Stomach (tissue), 19 donors: Measurements from ENCODE around the gene ATF7IP. TPM values are rescaled to one million over a fixed set of nuclear protein-coding genes. Genes with fewer than 3 reads are reported as not detected.
"Not testable (repeated sequence)": the region's sequence is repeated elsewhere in the genome, so short reads cannot be mapped to it uniquely, and the experiment has no call there.

Experiments used
- DNase-seq, 2 donors: peaks; one replicate each; pipeline versions ENCODE4 v3.0.0 to v3.0.0-alpha.2; 2013 to 2019
- H3K27ac ChIP-seq, 5 donors: fragments of 200-600 bp in 4 of 5; sonication (generic) in 4 of 5; one replicate each; pipeline ENCODE4 v1.5.1; 2013 to 2019; ENCODE audit warnings: mild to moderate bottlenecking in 1 of 5, moderate library complexity in 1 of 5
- H3K27me3 ChIP-seq, 3 donors: fragments of 200-600 bp; sonication (generic); one replicate each; pipeline ENCODE4 v1.5.1; 2017 to 2019; ENCODE audit warnings: mixed run types in 1 of 3
- H3K36me3 ChIP-seq, 4 donors: fragments of 200-600 bp; sonication (generic); 1 replicate in 3 of 4; 2 replicates in 1 of 4; pipeline ENCODE4 v1.5.1; 2016 to 2019
- H3K4me1 ChIP-seq, 4 donors: fragments of 200-600 bp; sonication (generic); one replicate each; pipeline ENCODE4 v1.5.1; 2016 to 2019
- H3K4me3 ChIP-seq, 4 donors: fragments of 200-600 bp; sonication (generic) in 3 of 4; one replicate each; pipeline ENCODE4 v1.5.1; 2016 to 2019; ENCODE audit warnings: mild to moderate bottlenecking in 1 of 4
- H3K9me3 ChIP-seq, 4 donors: fragments of 200-600 bp; sonication (generic); one replicate each; pipeline ENCODE4 v1.5.1; 2016 to 2019
- CTCF ChIP-seq, 7 experiments: fragments of 450-650 bp in 4 of 7; fragments of 200-600 bp in 3 of 7; sonication (generic) in 3 of 7; IDR thresholded peaks; one replicate each; pipeline ENCODE4 v1.5.1; 2016 to 2019; ENCODE audit warnings: antibody characterized with exemption in 7 of 7, control low read depth in 2 of 7, mild to moderate bottlenecking in 1 of 7
- EP300 ChIP-seq: sonication (generic); formaldehyde crosslinking; IDR thresholded peaks from one replicate; pipeline ENCODE4 v1.6.1; 2017; ENCODE audit warnings: antibody characterized with exemption
- POLR2A ChIP-seq, 4 donors: fragments of 450-650 bp; IDR thresholded peaks; one replicate each; pipeline ENCODE4 v1.6.1; 2016; ENCODE audit warnings: antibody characterized with exemption in 4 of 4, control low read depth in 2 of 4, mild to moderate bottlenecking in 1 of 4, moderate library complexity in 1 of 4
- POLR2AphosphoS5 ChIP-seq, 3 donors: sonication (generic); formaldehyde crosslinking; IDR thresholded peaks; one replicate each; pipeline ENCODE4 v1.6.1; 2016; ENCODE audit warnings: antibody characterized with exemption in 3 of 3
- WGBS, 5 donors: extraction: QIAGEN DNeasy Blood & Tissue Kit in 3 of 5; methylation state at CpG; one replicate each; pipeline versions ENCODE4 v1.1.5 to v1.1.7; 2013 to 2018; 5-methylcytosine and 5-hydroxymethylcytosine counted together
- intact Hi-C: fragments of 100-400 bp; cut with DNase I; formaldehyde crosslinking; loops from one replicate; pipeline ENCODE4 v1.15.1; 2023; ENCODE audit warnings: low total_unique reads
- long read RNA-seq, 10 donors: transcript quantifications; one replicate each; lab custom pipeline, GENCODE V29; 2026
- polyA plus RNA-seq, 3 donors: library from polyadenylated mRNA; stranded (reverse); fragments of 200-250 nt; gene quantifications; one replicate each; pipeline ENCODE4 v1.2.3, GENCODE V29; 2013
- total RNA-seq, 5 donors: library from RNA; depleted of rRNA; stranded (reverse); fragments of >200 nt; gene quantifications; one replicate each; pipeline versions ENCODE4 v1.1.0 to v1.2.3, GENCODE V29; 2014 to 2016
- donor health status: healthy with polysubstance abuse.
- donor health status: Bipolar disorder and iron deficiency.
- donor health status: healthy.

Gene ATF7IP
- total RNA-seq (10 to 100 TPM; 47.5 to 91.0 (median 84.8) TPM), polyA plus RNA-seq (1 to 10 TPM; 4.9 to 6.5 (median 5.7) TPM)
- long read RNA-seq, donor 1, full-length matches to known transcripts, result 1 of 1 reads
- long read RNA-seq, donor 1, partial matches to known transcripts, result 0 of 1 reads
- long read RNA-seq, donor 1, other reads (novel, unspliced or antisense), result 0 of 1 reads
- long read RNA-seq, donor 2, full-length matches to known transcripts, result 5 of 5 reads
- long read RNA-seq, donor 2, partial matches to known transcripts, result 0 of 5 reads
- long read RNA-seq, donor 2, other reads (novel, unspliced or antisense), result 0 of 5 reads
- long read RNA-seq, donor 3, result 0 reads
- long read RNA-seq, donor 4, result 0 reads
- long read RNA-seq, donor 5, full-length matches to known transcripts, result 2 of 2 reads
- long read RNA-seq, donor 5, partial matches to known transcripts, result 0 of 2 reads
- long read RNA-seq, donor 5, other reads (novel, unspliced or antisense), result 0 of 2 reads
- long read RNA-seq, donor 6, full-length matches to known transcripts, result 3 of 111 reads
- long read RNA-seq, donor 6, partial matches to known transcripts, result 64 of 111 reads
- long read RNA-seq, donor 6, other reads (novel, unspliced or antisense), result 44 of 111 reads
- long read RNA-seq, donor 7, full-length matches to known transcripts, result 1 of 1 reads
- long read RNA-seq, donor 7, partial matches to known transcripts, result 0 of 1 reads
- long read RNA-seq, donor 7, other reads (novel, unspliced or antisense), result 0 of 1 reads
- long read RNA-seq, donor 8, partial matches to known transcripts, result 0 of 2 reads
- long read RNA-seq, donor 8, other reads (novel, unspliced or antisense), result 0 of 2 reads
- long read RNA-seq, donor 9, result 0 reads
- long read RNA-seq, donor 10, result 0 reads

- intact Hi-C loops, result no loop called here
- Histone ChIP-seq H3K4me3 (peak within 1 kb of the TSS; percentile 56 to 74 (median 59)), H3K27ac (peak within 1 kb of the TSS; percentile 89 to 99 (median 97)), H3K9me3 (no peaks in the 10 kb centered on the region), H3K4me1 (peaks cover 0 to 22% (median 12%) of the 10 kb centered on the region in 4 donors), H3K27me3 (no peaks in the 10 kb centered on the region), H3K36me3 (peaks cover 0 to 11% (median 3%) of the 10 kb centered on the region in 4 donors)
- peak; percentile 96 to 99 for DNase-seq
- TF ChIP-seq POLR2A (IDR thresholded peaks at IDR 0.05), result peak in 1 of 4 donors; percentile 53
- peak in 3 of 7 experiments; percentile 13 to 43 (median 17) for TF ChIP-seq CTCF (IDR thresholded peaks at IDR 0.05)
- no peak for TF ChIP-seq EP300
- TF ChIP-seq POLR2AphosphoS5 (IDR thresholded peaks at IDR 0.05), result peak; percentile 79 to 88 (median 86)
- 0 to 1% (median 0%) methylated on average over 55 of the region's 55 CpGs for whole genome bisulfite sequencing, 5 donors
These were observed at the start of gene ATF7IP for GRCh38 chr12:14365294-14366208. Gene ATF7IP, plus strand, starts transcription at chr12:14365682. Its CDS starts 58,234 bp downstream, at chr12:14423916.

GRCh38 chr12:14317362-14318146, 47.9 kb upstream of the ATF7IP start:
- 73 to 81% (median 75%) methylated on average over 4 of the region's 4 CpGs for WGBS, 5 donors
- TF ChIP-seq POLR2AphosphoS5 (IDR thresholded peaks at IDR 0.05) (no peak), CTCF (IDR thresholded peaks at IDR 0.05) (no peak), POLR2A (IDR thresholded peaks at IDR 0.05) (no peak), EP300 (no peak)
- H3K9me3 ChIP-seq, result no peaks in the 10 kb centered on the region
- H3K4me1 ChIP-seq, result no peaks in the 10 kb centered on the region
- H3K36me3 ChIP-seq, result no peaks in the 10 kb centered on the region
- no peak overlapping the region for H3K27ac ChIP-seq
- H3K4me3 ChIP-seq, result no peak overlapping the region
- intact Hi-C loops, result no loop called here
- no peaks in the 10 kb centered on the region for H3K27me3 ChIP-seq
- no peak for DNase-seq

- H3K27me3 ChIP-seq, H3K36me3 ChIP-seq, H3K4me3 ChIP-seq, H3K9me3 ChIP-seq, H3K27ac ChIP-seq, intact Hi-C loops, DNase-seq, H3K4me1 ChIP-seq: not testable (repeated sequence)
- WGBS, 5 donors, result 85 to 98% (median 97%) methylated on average over 16 to 38 of the region's 38 CpGs
These were observed 45.6 kb upstream of the ATF7IP start for GRCh38 chr12:14319704-14320427.

GRCh38 chr12:14322403-14322802, 43.1 kb upstream of the ATF7IP start:
- Histone ChIP-seq H3K9me3 (no peaks in the 10 kb centered on the region), H3K36me3 (no peaks in the 10 kb centered on the region), H3K27ac (no peak overlapping the region), H3K27me3 (no peaks in the 10 kb centered on the region), H3K4me1 (no peaks in the 10 kb centered on the region), H3K4me3 (no peak overlapping the region)
- no peak for DNase-seq
- TF ChIP-seq CTCF (IDR thresholded peaks at IDR 0.05), result no peak
- no peak for TF ChIP-seq EP300
- no peak for TF ChIP-seq POLR2A (IDR thresholded peaks at IDR 0.05)
- TF ChIP-seq POLR2AphosphoS5 (IDR thresholded peaks at IDR 0.05), result no peak
- intact Hi-C loops, result no loop called here
